Chondrocyte (in vitro differentiated cells): ENCODE results near the gene GRIK2. TPM values are rescaled to one million over a fixed set of nuclear protein-coding genes. Genes with fewer than 3 reads are reported as not detected.

Experiments used
- DNase-seq: peaks from one replicate; pipeline ENCODE4 v3.0.0; 2021; ENCODE audit warnings: mixed read lengths, low spot score
- H3K27ac Mint-ChIP-seq: one replicate; pipeline ENCODE4 v1.8.0; 2021; ENCODE audit warnings: mild to moderate bottlenecking, moderate library complexity, mixed read lengths; ENCODE audit not compliant: unreplicated experiment
- H3K27me3 Mint-ChIP-seq: 2 replicates; pipeline ENCODE4 v1.8.0; 2021; ENCODE audit warnings: low read depth, mixed read lengths
- H3K36me3 Mint-ChIP-seq: 2 replicates; pipeline ENCODE4 v1.8.0; 2021; ENCODE audit warnings: low read depth, mixed read lengths
- H3K4me1 Mint-ChIP-seq: 2 replicates; pipeline ENCODE4 v1.8.0; 2021; ENCODE audit warnings: low read depth, mild to moderate bottlenecking, mixed read lengths
- H3K4me3 Mint-ChIP-seq: one replicate; pipeline ENCODE4 v1.8.0; 2021; ENCODE audit warnings: mild to moderate bottlenecking, moderate library complexity, mixed read lengths; ENCODE audit not compliant: unreplicated experiment
- H3K9me3 Mint-ChIP-seq: 2 replicates; pipeline ENCODE4 v1.8.0; 2021; ENCODE audit warnings: low read depth, mixed read lengths
- CTCF ChIP-seq: fragments of 200-600 bp; sonication (generic); IDR thresholded peaks from 2 replicates; pipeline ENCODE4 v1.5.0; 2021; ENCODE audit warnings: antibody characterized with exemption, mild to moderate bottlenecking, moderate library complexity
- total RNA-seq: library from RNA; stranded (reverse); gene quantifications from 3 replicates; pipeline ENCODE4 v1.2.1, GENCODE V29; 2021

Gene GRIK2
- total RNA-seq, 1 donor from 2014 or later = 8.2 TPM

GRCh38 chr6:102039441-102039840 is 645.9 kb downstream of the GRIK2 start:
- no peaks in the 10 kb centered on the region for H3K4me1 Mint-ChIP-seq
- no peaks in the 10 kb centered on the region for H3K27me3 Mint-ChIP-seq
- no peak for TF ChIP-seq CTCF
- H3K9me3 Mint-ChIP-seq = peaks cover 7% of the 10 kb centered on the region
- no peak overlapping the region for H3K27ac Mint-ChIP-seq
- no peak for DNase-seq
- H3K36me3 Mint-ChIP-seq = peaks cover 1% of the 10 kb centered on the region
- H3K4me3 Mint-ChIP-seq = no peak overlapping the region

- Mint-ChIP-seq H3K4me1 (no peaks in the 10 kb centered on the region), H3K9me3 (peaks cover 7% of the 10 kb centered on the region), H3K4me3 (no peak overlapping the region), H3K27ac (no peak overlapping the region), H3K36me3 (no peaks in the 10 kb centered on the region), H3K27me3 (no peaks in the 10 kb centered on the region)
- DNase-seq = no peak
- TF ChIP-seq CTCF = no peak
Observed at GRCh38 chr6:102051001-102051400, 657.5 kb downstream of the GRIK2 start.

- no peak for DNase-seq
- Mint-ChIP-seq H3K4me3 (no peak overlapping the region), H3K27me3 (no peaks in the 10 kb centered on the region), H3K9me3 (peaks cover 3% of the 10 kb centered on the region), H3K4me1 (no peaks in the 10 kb centered on the region), H3K27ac (no peak overlapping the region), H3K36me3 (no peaks in the 10 kb centered on the region)
- TF ChIP-seq CTCF = no peak
Observed at GRCh38 chr6:102051720-102052119, 658.2 kb downstream of the GRIK2 start.

GRCh38 chr6:102064142-102064541 is 670.6 kb downstream of the GRIK2 start:
- Mint-ChIP-seq H3K27me3 (peaks cover 2% of the 10 kb centered on the region), H3K27ac (no peak overlapping the region), H3K36me3 (no peaks in the 10 kb centered on the region), H3K4me3 (no peak overlapping the region), H3K9me3 (no peaks in the 10 kb centered on the region), H3K4me1 (no peaks in the 10 kb centered on the region)
- DNase-seq = no peak
- TF ChIP-seq CTCF = no peak

GRCh38 chr6:102066301-102066700 is 672.8 kb downstream of the GRIK2 start:
- no peaks in the 10 kb centered on the region for H3K9me3 Mint-ChIP-seq
- no peak for TF ChIP-seq CTCF
- no peaks in the 10 kb centered on the region for H3K36me3 Mint-ChIP-seq
- DNase-seq = no peak
- no peak overlapping the region for H3K27ac Mint-ChIP-seq
- H3K4me3 Mint-ChIP-seq = no peak overlapping the region
- H3K27me3 Mint-ChIP-seq = peaks cover 2% of the 10 kb centered on the region
- no peaks in the 10 kb centered on the region for H3K4me1 Mint-ChIP-seq
